Muscle layer of colon (tissue), 2 donors: ENCODE data around the gene CD47.

Source experiments
- H3K27ac ChIP-seq: one replicate; pipeline ENCODE4 v1.7.0; 2013; ENCODE audit warnings: low read depth, mild to moderate bottlenecking, low read length, moderate library complexity
- H3K27me3 ChIP-seq, 2 donors: one replicate each; pipeline ENCODE4 v1.7.0; 2013; ENCODE audit warnings: low read length in 2 of 2, mild to moderate bottlenecking in 2 of 2; ENCODE audit not compliant: insufficient read depth in 2 of 2, control insufficient read depth in 1 of 2
- H3K36me3 ChIP-seq: one replicate; pipeline ENCODE4 v1.7.0; 2013; ENCODE audit warnings: mild to moderate bottlenecking, low read length; ENCODE audit not compliant: insufficient read depth
- H3K4me1 ChIP-seq: one replicate; pipeline ENCODE4 v1.7.0; 2013; ENCODE audit warnings: mild to moderate bottlenecking, low read length; ENCODE audit not compliant: insufficient read depth
- H3K4me3 ChIP-seq, 2 donors: one replicate each; pipeline ENCODE4 v1.7.0; 2013; ENCODE audit warnings: low read length in 2 of 2, low read depth in 1 of 2, mild to moderate bottlenecking in 1 of 2, moderate library complexity in 1 of 2
- H3K9ac ChIP-seq: one replicate; pipeline ENCODE4 v1.7.0; 2013; ENCODE audit warnings: low read length
- H3K9me3 ChIP-seq: one replicate; pipeline ENCODE4 v1.7.0; 2013; ENCODE audit warnings: mild to moderate bottlenecking, low read length
- donor health status: abdominal sarcoma.
- donor health status: Adenocarcinoma of cecum.

The CD47 gene

GRCh38 chr3:108021533-108021932 is 69.3 kb downstream of the CD47 start:
- Histone ChIP-seq H3K27me3 (no peaks in the 10 kb centered on the region), H3K27ac (no peak overlapping the region), H3K9me3 (no peaks in the 10 kb centered on the region), H3K4me1 (no peaks in the 10 kb centered on the region), H3K9ac (no peak overlapping the region), H3K36me3 (no peaks in the 10 kb centered on the region), H3K4me3 (no peak overlapping the region)

- Histone ChIP-seq H3K27me3 (no peaks in the 10 kb centered on the region), H3K4me3 (no peak overlapping the region), H3K9me3 (no peaks in the 10 kb centered on the region), H3K9ac (no peak overlapping the region), H3K27ac (no peak overlapping the region), H3K4me1 (no peaks in the 10 kb centered on the region), H3K36me3 (no peaks in the 10 kb centered on the region)
These were observed 69.7 kb downstream of the CD47 start for GRCh38 chr3:108021131-108021530.

GRCh38 chr3:108018552-108018951 is 72.3 kb downstream of the CD47 start:
- H3K27me3 ChIP-seq: no peaks in the 10 kb centered on the region
- H3K9ac ChIP-seq: no peak overlapping the region
- H3K27ac ChIP-seq: no peak overlapping the region
- no peaks in the 10 kb centered on the region for H3K9me3 ChIP-seq
- no peaks in the 10 kb centered on the region for H3K36me3 ChIP-seq
- H3K4me1 ChIP-seq: peaks cover 5% of the 10 kb centered on the region
- H3K4me3 ChIP-seq: no peak overlapping the region

- Histone ChIP-seq H3K36me3 (no peaks in the 10 kb centered on the region), H3K9ac (no peak overlapping the region), H3K4me3 (no peak overlapping the region), H3K27ac (no peak overlapping the region), H3K27me3 (no peaks in the 10 kb centered on the region), H3K9me3 (no peaks in the 10 kb centered on the region), H3K4me1 (peaks cover 12% of the 10 kb centered on the region)
These were observed 73.2 kb downstream of the CD47 start for GRCh38 chr3:108017587-108017986.

GRCh38 chr3:108014943-108015342 is 75.9 kb downstream of the CD47 start:
- Histone ChIP-seq H3K9ac (no peak overlapping the region), H3K4me1 (peaks cover 12% of the 10 kb centered on the region), H3K4me3 (no peak overlapping the region), H3K27ac (no peak overlapping the region), H3K27me3 (no peaks in the 10 kb centered on the region), H3K9me3 (no peaks in the 10 kb centered on the region), H3K36me3 (no peaks in the 10 kb centered on the region)

GRCh38 chr3:108013141-108014055 is 77.4 kb downstream of the CD47 start:
- H3K27me3 ChIP-seq: no peaks in the 10 kb centered on the region
- no peak overlapping the region for H3K9ac ChIP-seq
- H3K9me3 ChIP-seq: no peaks in the 10 kb centered on the region
- no peak overlapping the region for H3K27ac ChIP-seq
- H3K4me1 ChIP-seq: peaks cover 12% of the 10 kb centered on the region
- no peaks in the 10 kb centered on the region for H3K36me3 ChIP-seq
- H3K4me3 ChIP-seq: no peak overlapping the region

GRCh38 chr3:108012304-108012703 is 78.5 kb downstream of the CD47 start:
- Histone ChIP-seq H3K27ac (no peak overlapping the region), H3K9ac (no peak overlapping the region), H3K27me3 (no peaks in the 10 kb centered on the region), H3K4me1 (peaks cover 12% of the 10 kb centered on the region), H3K36me3 (no peaks in the 10 kb centered on the region), H3K9me3 (no peaks in the 10 kb centered on the region), H3K4me3 (no peak overlapping the region)

GRCh38 chr3:108011616-108012015 is 79.2 kb downstream of the CD47 start:
- Histone ChIP-seq H3K9ac (no peak overlapping the region), H3K27me3 (no peaks in the 10 kb centered on the region), H3K9me3 (no peaks in the 10 kb centered on the region), H3K4me3 (no peak overlapping the region), H3K36me3 (no peaks in the 10 kb centered on the region), H3K27ac (no peak overlapping the region), H3K4me1 (peaks cover 17% of the 10 kb centered on the region)

- Histone ChIP-seq H3K4me1 (peaks cover 24% of the 10 kb centered on the region), H3K9me3 (no peaks in the 10 kb centered on the region)
These were observed 81.7 kb downstream of the CD47 start for GRCh38 chr3:108008931-108009639.

GRCh38 chr3:108008106-108008505 is 82.7 kb downstream of the CD47 start:
- Histone ChIP-seq H3K27ac (no peak overlapping the region), H3K4me1 (peaks cover 15% of the 10 kb centered on the region), H3K9ac (no peak overlapping the region), H3K27me3 (no peaks in the 10 kb centered on the region), H3K4me3 (no peak overlapping the region), H3K9me3 (no peaks in the 10 kb centered on the region), H3K36me3 (no peaks in the 10 kb centered on the region)

More at GRCh38 chr3:108008931-108009639, 81.7 kb downstream of the CD47 start:
- no peak overlapping the region for H3K4me3 ChIP-seq
- no peaks in the 10 kb centered on the region for H3K36me3 ChIP-seq
- no peak overlapping the region for H3K9ac ChIP-seq
- H3K27me3 ChIP-seq: no peaks in the 10 kb centered on the region
- H3K27ac ChIP-seq: no peak overlapping the region

- H3K27ac ChIP-seq: no peak overlapping the region
- no peaks in the 10 kb centered on the region for H3K36me3 ChIP-seq
- H3K4me1 ChIP-seq: peaks cover 12% of the 10 kb centered on the region
- no peaks in the 10 kb centered on the region for H3K27me3 ChIP-seq
- no peaks in the 10 kb centered on the region for H3K9me3 ChIP-seq
- no peak overlapping the region for H3K4me3 ChIP-seq
- no peak overlapping the region for H3K9ac ChIP-seq
These were observed 83.9 kb downstream of the CD47 start for GRCh38 chr3:108006881-108007331.
